HG02610 (cell line): ENCODE measurements around the gene WDFY1.

Experiments used
- ATAC-seq: cut with Tn5 transposase; IDR thresholded peaks from one replicate; pipeline ENCODE4 v1.9.1; 2021; ENCODE audit warnings: mild to moderate bottlenecking, moderate library complexity; ENCODE audit not compliant: unreplicated experiment

The WDFY1 gene

GRCh38 chr2:223944703-223945531 lies at the start of gene WDFY1:
Gene WDFY1 (minus strand): TSS chr2:223945335. CDS start chr2:223945284, 51 bp downstream.
- peak; percentile 58 for ATAC-seq

DNA sequence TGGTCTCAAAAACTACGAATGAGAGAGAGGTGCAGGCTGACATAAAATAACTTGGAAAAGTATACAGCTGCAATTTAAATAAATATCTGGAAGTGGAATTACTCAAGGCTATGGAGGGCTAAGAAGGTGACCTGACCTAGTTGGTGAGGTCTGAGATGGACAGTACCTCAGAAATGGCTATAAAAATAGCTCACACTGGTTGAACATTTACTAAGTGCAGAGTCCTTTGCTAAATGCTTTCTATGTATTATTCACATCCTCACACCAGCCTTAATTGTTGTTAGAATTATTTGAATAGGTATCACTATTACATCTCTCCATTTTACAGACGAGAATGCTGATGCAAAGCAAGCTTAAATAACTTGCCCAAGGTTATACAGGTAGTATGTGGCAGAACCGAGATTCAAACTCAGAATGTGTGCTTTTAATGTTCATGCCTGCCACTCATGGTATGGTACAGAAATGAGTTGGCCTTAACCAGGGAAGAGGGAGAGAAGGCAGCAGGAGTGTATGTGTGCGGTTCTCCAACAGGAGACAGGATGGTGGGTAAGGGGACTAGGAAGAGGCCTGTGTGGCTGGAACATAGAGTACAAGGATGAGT lies 49.5 kb upstream of the WDFY1 start:
- ATAC-seq: no peak

DNA sequence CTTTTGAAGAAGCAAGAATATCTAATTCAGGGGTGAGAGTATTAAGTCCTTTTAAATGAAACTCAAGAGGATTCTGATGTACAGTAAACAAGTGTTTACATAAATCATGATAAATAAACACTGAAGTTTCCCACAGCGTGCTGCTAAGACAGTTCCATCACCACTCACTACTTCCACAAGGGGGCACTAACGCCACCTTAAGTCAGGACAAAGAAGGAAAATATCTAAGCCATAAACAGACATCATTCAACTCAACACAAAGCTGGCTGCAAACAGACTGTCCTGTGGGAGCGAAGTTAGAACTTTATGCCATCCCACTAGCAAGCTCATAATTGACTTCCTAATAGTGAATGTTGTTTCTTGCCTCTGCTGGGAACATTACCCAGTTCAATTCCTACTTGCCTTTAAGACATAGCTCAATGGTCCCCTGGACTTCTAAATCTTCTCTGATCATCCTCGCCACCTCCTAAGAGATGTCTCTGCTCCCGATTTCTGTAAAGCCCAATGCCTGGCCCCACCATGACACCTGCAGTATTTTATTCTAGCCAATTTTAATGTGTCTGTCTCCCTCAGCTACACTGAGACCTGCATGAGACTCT lies 48.6 kb upstream of the WDFY1 start:
- peak; percentile 82 for ATAC-seq

- ATAC-seq: no peak
Observed at GRCh38 chr2:223991611-223992010, 46.5 kb upstream of the WDFY1 start.

GRCh38 chr2:223989856-223990232 lies 44.7 kb upstream of the WDFY1 start:
- ATAC-seq: no peak

DNA sequence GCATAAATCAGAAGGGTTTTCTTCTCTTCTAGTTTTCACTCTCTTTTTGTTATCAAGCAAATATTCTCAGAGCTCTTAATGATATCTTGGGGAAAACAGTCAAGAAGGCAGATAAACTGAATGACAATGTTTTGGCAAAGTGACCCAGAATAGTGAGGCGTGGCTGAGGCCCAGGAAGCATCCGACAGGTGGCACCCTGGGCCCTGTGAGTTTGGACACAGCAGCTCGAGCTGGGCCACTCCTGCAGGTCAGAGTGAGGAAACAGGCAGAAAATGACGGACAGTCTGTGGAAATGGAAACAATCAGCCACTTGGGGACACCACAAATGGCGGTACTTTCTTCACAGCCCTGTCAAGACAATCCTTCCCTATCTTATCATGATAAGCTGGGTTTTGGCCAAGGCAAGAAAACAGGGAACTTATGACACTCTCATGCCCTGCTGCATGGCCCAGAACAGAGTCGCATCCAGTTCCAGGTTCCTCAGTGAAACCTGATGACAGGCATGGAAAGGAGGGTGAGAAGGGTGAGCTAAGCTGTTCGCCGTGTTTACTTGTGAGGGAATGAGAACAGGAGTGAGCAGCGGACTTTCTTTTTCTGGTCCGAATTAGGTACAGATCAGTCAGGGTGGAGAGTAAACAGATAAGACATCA lies 44.2 kb upstream of the WDFY1 start:
- no peak for ATAC-seq

GRCh38 chr2:223981241-223981640 lies 36.1 kb upstream of the WDFY1 start:
- no peak for ATAC-seq

- ATAC-seq: no peak
Observed at GRCh38 chr2:223980803-223981202, 35.7 kb upstream of the WDFY1 start.

DNA sequence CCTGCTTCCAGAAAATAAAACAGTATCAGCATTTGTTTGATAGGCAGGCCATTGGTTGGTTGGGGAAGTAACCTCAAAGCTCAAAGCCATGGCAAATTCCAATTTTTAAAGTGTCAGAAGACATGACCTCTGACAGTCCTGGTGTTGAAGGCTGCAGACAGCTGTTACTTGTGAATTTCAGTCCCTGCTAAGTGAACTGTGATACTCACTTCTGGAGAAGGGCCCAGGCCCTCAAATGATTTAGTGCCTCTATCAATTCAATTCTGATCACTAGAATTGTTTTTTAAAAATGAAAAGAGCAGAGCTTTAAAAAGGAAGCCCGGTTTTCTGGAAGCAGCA lies 35.2 kb upstream of the WDFY1 start:
- ATAC-seq: no peak

DNA sequence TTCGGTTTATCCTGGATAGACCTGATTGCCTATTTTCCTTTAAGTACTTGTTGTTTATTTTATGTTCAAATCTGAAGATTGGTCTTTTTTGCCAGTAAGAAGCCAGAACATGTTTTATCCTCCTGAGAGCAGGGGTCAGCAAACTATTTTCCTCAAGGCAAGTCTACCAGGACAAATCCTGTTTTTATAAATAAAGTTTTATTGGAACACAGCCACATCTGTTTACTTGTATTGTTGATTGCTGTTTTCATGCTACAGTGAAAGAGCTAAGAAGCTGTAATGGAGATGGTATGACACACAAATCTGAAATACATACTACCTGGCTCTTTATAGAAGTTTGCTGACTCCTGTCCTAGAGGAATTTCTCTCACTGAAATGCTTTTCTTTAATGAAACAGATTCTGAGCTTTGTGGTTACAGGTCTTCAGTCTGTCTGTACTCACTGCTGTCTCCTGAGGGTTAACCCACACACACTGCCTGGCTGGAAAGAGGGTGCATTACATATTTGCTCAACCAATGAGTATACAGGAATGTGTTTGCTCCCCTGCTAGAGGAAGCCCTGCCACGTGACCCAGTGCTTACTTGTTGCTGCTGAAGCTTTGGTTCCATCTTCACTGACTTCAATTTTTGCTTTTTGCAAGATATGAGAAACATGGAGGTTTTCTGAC lies 34.7 kb upstream of the WDFY1 start:
- ATAC-seq: no peak

- ATAC-seq: no peak
Observed at GRCh38 chr2:223978451-223978850, 33.3 kb upstream of the WDFY1 start.

DNA sequence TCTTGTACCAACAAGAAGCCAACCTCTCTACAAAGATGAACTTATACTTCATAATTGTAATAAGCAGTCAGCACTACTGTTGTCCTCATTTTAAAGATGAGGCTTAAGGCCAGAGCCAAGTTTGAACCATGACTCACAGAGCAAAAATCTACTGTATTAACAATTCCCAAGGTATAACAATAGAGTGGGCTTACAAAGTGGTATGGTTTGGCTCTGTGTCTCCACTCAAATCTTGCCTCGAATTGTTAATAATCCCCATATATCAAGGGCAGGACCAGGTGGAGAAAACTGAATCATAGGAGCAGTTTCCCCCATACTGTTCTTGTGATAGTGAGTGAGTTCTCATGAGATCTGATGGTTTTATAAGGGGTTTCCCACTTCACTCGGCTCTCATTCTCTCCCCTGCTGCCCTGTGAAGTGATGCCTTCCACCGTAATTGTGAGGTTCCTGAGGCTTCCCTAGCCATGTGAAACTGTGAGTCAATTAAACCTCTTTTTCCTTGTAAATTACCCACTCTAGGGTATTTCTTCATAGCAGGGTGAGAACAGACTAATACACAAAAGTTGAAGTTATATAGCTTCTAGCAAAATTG lies 31.6 kb upstream of the WDFY1 start:
- ATAC-seq: no peak

DNA sequence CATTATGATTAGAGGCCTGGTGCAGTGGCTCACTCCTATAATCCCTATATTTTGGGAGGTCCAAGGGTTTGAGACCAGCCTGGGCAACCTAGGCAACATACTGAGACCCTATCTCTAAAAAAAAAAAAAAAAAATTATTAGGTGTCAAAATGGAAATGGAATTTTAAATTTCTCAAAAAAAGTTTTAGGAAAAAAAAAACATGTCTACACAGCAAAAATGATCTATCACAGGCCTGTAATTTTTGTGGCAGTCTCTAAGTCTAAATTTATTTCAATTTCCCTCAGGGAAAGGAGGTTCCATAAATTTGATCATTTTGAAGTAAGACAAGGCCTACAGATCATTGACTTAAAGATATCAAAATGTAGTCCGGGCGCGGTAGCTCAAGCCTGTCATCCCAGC lies 28.5 kb upstream of the WDFY1 start:
- ATAC-seq: no peak

- no peak for ATAC-seq
Observed at GRCh38 chr2:223972656-223973102, 27.5 kb upstream of the WDFY1 start.

GRCh38 chr2:223971731-223972130 lies 26.6 kb upstream of the WDFY1 start:
- no peak for ATAC-seq

DNA sequence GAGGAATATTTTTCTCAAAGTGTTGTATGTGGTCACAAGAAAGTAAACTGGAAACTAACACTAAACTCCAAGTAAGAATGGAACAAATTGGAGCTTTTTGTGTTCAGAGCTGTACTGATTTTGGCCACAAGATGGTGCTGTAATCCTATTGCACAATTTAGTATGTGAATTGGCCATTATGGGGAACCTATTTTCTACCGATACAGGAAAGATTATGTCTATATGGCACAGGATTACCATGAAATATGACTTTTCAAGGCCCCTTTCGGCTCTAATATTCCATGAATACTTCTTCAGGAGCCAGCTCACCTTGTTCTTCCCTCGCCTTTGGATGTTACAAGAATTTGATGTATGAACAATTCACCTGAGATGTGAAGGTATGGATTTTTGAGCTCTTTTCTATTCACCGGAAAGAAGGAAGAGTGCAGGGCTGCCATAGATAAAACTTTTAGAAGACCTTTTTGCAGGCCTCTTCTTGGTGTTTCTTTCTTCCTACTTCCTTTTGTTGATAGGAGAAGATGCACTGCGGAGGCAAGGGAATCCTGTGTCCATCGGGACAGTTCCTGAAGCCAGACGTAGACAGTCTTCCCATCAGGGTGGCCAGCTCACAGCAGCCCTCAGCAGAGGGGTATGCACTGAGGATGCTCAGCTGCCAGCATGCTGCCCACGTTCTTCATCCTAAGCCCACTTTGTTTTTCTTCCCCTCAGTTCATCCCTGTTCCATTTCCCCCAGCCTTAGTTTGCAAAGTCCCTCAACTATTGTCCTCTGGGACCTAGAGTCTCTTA lies 25.4 kb upstream of the WDFY1 start:
- ATAC-seq: peak; percentile 53

GRCh38 chr2:223969856-223970255 lies 24.7 kb upstream of the WDFY1 start:
- ATAC-seq: peak; percentile 19

DNA sequence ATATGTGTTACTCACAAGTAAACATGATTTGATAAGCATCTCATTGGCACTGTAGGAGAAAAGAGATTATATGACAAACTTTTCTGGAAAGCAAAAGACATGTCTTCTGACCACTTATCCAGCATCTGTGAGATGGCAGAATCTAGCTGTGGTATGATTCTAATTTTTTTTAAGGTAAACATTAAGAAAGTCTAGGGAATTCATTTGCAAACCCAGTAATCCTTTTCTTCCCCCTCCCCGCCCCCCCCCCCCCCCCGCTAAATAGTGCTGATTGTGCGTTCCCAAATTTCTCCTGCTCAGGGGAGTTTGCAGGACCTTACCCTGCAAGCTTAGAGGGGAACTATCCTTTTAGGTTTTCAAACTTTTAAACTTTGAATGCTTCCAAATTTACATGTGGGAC lies 24.2 kb upstream of the WDFY1 start:
- no peak for ATAC-seq

- no peak for ATAC-seq
Observed at GRCh38 chr2:223967981-223968380, 22.8 kb upstream of the WDFY1 start.

GRCh38 chr2:223959688-223960087 lies 14.6 kb upstream of the WDFY1 start:
- no peak for ATAC-seq
